GM21737 (cell line): ENCODE measurements around the gene ASB10.

Source experiments
- ATAC-seq: cut with Tn5 transposase; IDR thresholded peaks from one replicate; pipeline ENCODE4 v1.9.1; 2021; ENCODE audit warnings: mild to moderate bottlenecking, moderate library complexity; ENCODE audit not compliant: unreplicated experiment

The ASB10 gene

GRCh38 chr7:151189038-151189437, 2.0 kb upstream of the ASB10 start:
- ATAC-seq: no peak

- no peak for ATAC-seq
Measured at GRCh38 chr7:151188252-151188542, 1.1 kb upstream of the ASB10 start.

GRCh38 chr7:151187409-151188251, 580 bp upstream of the ASB10 start:
- ATAC-seq: no peak

- no peak for ATAC-seq
Measured at GRCh38 chr7:151185762-151186639, 1.0 kb downstream of the ASB10 start.

- ATAC-seq: no peak
Measured at GRCh38 chr7:151181011-151181431, 6.0 kb downstream of the ASB10 start.

- no peak for ATAC-seq
Measured at GRCh38 chr7:151179946-151180345, 7.1 kb downstream of the ASB10 start.

GRCh38 chr7:151179287-151179860, 7.7 kb downstream of the ASB10 start:
- ATAC-seq: no peak

GRCh38 chr7:151178831-151179230, 8.2 kb downstream of the ASB10 start:
- ATAC-seq: no peak

- no peak for ATAC-seq
Measured at GRCh38 chr7:151178236-151178635, 8.8 kb downstream of the ASB10 start.

GRCh38 chr7:151177310-151177709, 9.7 kb downstream of the ASB10 start:
- ATAC-seq: no peak

GRCh38 chr7:151176401-151176800, 10.6 kb downstream of the ASB10 start:
- no peak for ATAC-seq

GRCh38 chr7:151175793-151176311, 11.2 kb downstream of the ASB10 start:
- no peak for ATAC-seq

GRCh38 chr7:151175047-151175792, 11.8 kb downstream of the ASB10 start:
- ATAC-seq: no peak

- ATAC-seq: no peak
Measured at GRCh38 chr7:151174246-151175046, 12.6 kb downstream of the ASB10 start.

- no peak for ATAC-seq
Measured at GRCh38 chr7:151173386-151174245, 13.4 kb downstream of the ASB10 start.

GRCh38 chr7:151172273-151173141, 14.5 kb downstream of the ASB10 start:
- peak; percentile 76 for ATAC-seq

GRCh38 chr7:151168787-151169162, 18.3 kb downstream of the ASB10 start:
- ATAC-seq: no peak
